Globus pallidus (tissue), 1 donor: ENCODE results near the gene NECAP2.
A peak's percentile ranks its signal among the peaks of the same experiment; 100 is the strongest.

ENCODE experiments used
- DNase-seq: peaks from one replicate; pipeline ENCODE4 v3.0.0-alpha.2; 2015; ENCODE audit warnings: low spot score

The NECAP2 gene

GRCh38 chr1:16440470-16441281, at the start of gene NECAP2:
Gene NECAP2, plus strand, starts transcription at chr1:16440724. Its CDS starts 38 bp downstream, at chr1:16440762.
- DNase-seq = peak; percentile 86

GRCh38 chr1:16391411-16391810, 49.1 kb upstream of the NECAP2 start:
- no peak for DNase-seq

GRCh38 chr1:16392740-16393569, 47.6 kb upstream of the NECAP2 start:
- DNase-seq = no peak

- no peak for DNase-seq
Observed at GRCh38 chr1:16393570-16394521, 46.7 kb upstream of the NECAP2 start.

GRCh38 chr1:16394977-16395376, 45.5 kb upstream of the NECAP2 start:
- DNase-seq = no peak

GRCh38 chr1:16396591-16396990, 43.9 kb upstream of the NECAP2 start:
- DNase-seq = no peak

GRCh38 chr1:16397120-16397519, 43.4 kb upstream of the NECAP2 start:
- DNase-seq = no peak

- no peak for DNase-seq
Observed at GRCh38 chr1:16398371-16398953, 42.1 kb upstream of the NECAP2 start.

GRCh38 chr1:16402742-16403141, 37.8 kb upstream of the NECAP2 start:
- no peak for DNase-seq

GRCh38 chr1:16405441-16405840, 35.1 kb upstream of the NECAP2 start:
- no peak for DNase-seq

GRCh38 chr1:16406868-16407267, 33.7 kb upstream of the NECAP2 start:
- no peak for DNase-seq

GRCh38 chr1:16409536-16410152, 30.9 kb upstream of the NECAP2 start:
- no peak for DNase-seq

- no peak for DNase-seq
Observed at GRCh38 chr1:16410803-16411202, 29.7 kb upstream of the NECAP2 start.

GRCh38 chr1:16413191-16413590, 27.3 kb upstream of the NECAP2 start:
- DNase-seq = no peak

- DNase-seq = no peak
Observed at GRCh38 chr1:16418823-16419425, 21.6 kb upstream of the NECAP2 start.

GRCh38 chr1:16420424-16421118, 20.0 kb upstream of the NECAP2 start:
- DNase-seq = no peak

GRCh38 chr1:16421201-16421600, 19.3 kb upstream of the NECAP2 start:
- DNase-seq = no peak

GRCh38 chr1:16422041-16422440, 18.5 kb upstream of the NECAP2 start:
- no peak for DNase-seq

- DNase-seq = no peak
Observed at GRCh38 chr1:16425125-16426025, 15.1 kb upstream of the NECAP2 start.
